ENCODE results near the gene TSPAN5.

DNA sequence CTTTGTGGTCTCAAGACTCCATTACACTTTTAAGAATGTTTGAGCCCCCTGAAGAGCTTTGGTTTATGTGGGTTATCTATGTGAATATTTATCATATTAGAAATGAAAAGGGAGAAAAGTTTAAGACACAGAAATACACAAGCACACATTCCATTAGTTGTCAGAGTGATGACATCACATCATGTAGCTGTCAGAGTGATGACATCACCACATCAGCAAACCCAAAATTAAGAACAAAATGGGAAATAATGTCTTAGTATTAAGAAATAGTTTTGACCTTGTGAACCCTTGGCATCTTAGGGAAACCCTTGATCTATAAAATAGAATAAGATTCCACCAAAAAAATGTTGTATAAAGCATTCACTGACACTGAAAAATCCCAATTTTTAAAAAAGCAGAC is 195.9 kb downstream of the TSPAN5 start:
- TF ChIP-seq CTCF (IDR thresholded peaks at IDR 0.05) (no peak), POLR2A (IDR thresholded peaks at IDR 0.05) (no peak)

Measured in lower leg skin (tissue), 3 donors.